GM18499 (cell line): ENCODE results near the gene C2.

Experiments used
- ATAC-seq: cut with Tn5 transposase; IDR thresholded peaks from one replicate; pipeline ENCODE4 v1.9.1; 2021; ENCODE audit warnings: moderate number of reproducible peaks; ENCODE audit not compliant: insufficient read depth, unreplicated experiment

The C2 gene

GRCh38 chr6:31927242-31927862 lies at the start of gene C2:
C2 (plus strand) TSS chr6:31927717; CDS start chr6:31927753, 36 bp downstream.
- ATAC-seq: no peak

GRCh38 chr6:31878222-31878621 lies 49.3 kb upstream of the C2 start:
- no peak for ATAC-seq

DNA sequence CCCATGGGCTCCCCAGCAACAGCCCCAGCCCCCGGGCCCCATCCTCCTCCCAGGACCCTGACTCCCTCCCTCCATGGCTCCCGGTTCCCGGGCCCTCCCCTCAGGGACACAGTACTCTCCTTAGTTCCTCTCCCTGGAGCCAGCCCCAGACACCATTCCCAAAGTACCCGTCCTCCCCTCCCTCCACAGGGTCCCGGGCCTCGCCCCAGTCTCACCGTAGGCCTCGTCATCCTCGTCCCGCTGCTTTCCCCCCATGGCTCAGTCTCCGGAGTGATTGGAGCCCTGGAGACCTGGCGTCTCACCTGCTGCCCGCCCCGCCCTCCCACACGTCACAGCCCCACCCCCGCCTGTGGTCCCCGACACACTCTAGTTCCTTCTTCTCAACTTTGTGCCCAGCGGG lies 48.8 kb upstream of the C2 start, which contains the start of gene SLC44A4:
Gene SLC44A4, minus strand, starts transcription at position 272 of the 400 bp plus-strand sequence. Its CDS starts 17 bp downstream, at position 255.
- no peak for ATAC-seq

DNA sequence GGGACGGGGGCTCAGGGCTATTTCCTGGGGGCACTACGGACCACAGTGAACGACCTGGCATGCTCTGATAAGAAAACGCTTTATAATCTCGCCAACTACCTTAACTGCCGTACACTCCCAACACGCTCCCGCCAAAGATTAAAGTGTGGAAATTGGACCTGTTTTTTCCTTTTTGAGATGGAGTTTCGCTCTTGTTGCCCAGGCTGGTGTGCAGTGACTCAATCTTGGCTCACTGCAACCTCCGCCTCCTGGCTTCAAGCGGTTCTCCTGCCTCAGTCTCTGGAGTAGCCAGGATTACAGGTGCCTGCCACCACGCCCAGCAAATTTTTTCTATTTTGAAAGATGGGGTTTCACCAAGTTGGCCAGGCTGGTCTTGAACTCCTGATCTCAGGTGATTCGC lies 48.4 kb upstream of the C2 start:
- no peak for ATAC-seq

GRCh38 chr6:31879901-31880300 lies 47.6 kb upstream of the C2 start:
- no peak for ATAC-seq

- no peak for ATAC-seq
Measured at GRCh38 chr6:31880616-31881015, 46.9 kb upstream of the C2 start.

- ATAC-seq: no peak
Measured at GRCh38 chr6:31881136-31881859, 46.2 kb upstream of the C2 start.

- no peak for ATAC-seq
Measured at GRCh38 chr6:31882344-31882743, 45.2 kb upstream of the C2 start.

- ATAC-seq: no peak
Measured at GRCh38 chr6:31883676-31884075, 43.8 kb upstream of the C2 start.

- no peak for ATAC-seq
Measured at GRCh38 chr6:31884528-31885035, 42.9 kb upstream of the C2 start.

GRCh38 chr6:31886541-31886991 lies 41.0 kb upstream of the C2 start:
- ATAC-seq: no peak

DNA sequence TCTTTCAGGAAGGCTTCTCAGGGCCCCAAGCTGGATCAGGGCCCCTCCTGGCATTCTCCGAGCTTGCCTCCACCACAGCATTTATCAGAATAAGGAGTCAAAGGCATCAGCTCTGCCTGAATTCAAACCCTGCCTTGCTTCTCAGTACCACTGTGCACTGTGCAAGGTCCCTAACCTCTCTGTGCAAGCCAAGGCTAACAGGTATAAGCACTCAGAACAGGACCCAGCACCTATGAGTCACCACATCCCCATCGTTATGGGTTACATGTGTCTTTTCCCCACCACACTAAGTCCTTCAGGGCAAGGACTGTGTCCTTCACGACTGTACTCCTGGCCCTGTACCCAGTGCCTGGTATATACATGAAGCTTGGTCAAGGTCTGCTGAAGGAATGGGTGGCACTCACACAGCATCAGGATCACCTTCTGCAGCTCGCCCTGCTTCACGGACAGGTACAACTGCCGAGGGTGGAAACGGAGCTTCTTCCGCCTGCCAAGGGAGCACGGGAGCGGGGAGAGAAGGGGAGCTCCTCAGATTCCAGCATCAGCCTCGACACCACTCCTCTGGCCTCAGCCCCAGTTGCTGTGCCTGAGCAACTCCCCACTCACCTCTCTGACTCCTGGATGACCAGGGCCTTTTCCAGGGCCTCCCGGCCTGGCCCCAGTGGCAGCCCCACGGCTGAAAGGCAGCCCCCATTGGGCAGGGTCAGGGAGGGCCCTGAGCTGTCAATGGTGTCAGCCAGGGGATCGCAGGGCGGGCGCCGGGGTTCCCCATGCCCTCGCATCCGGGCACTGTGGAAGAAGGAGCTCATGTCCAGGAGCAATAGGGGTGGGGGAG lies 40.1 kb upstream of the C2 start:
- ATAC-seq: no peak

DNA sequence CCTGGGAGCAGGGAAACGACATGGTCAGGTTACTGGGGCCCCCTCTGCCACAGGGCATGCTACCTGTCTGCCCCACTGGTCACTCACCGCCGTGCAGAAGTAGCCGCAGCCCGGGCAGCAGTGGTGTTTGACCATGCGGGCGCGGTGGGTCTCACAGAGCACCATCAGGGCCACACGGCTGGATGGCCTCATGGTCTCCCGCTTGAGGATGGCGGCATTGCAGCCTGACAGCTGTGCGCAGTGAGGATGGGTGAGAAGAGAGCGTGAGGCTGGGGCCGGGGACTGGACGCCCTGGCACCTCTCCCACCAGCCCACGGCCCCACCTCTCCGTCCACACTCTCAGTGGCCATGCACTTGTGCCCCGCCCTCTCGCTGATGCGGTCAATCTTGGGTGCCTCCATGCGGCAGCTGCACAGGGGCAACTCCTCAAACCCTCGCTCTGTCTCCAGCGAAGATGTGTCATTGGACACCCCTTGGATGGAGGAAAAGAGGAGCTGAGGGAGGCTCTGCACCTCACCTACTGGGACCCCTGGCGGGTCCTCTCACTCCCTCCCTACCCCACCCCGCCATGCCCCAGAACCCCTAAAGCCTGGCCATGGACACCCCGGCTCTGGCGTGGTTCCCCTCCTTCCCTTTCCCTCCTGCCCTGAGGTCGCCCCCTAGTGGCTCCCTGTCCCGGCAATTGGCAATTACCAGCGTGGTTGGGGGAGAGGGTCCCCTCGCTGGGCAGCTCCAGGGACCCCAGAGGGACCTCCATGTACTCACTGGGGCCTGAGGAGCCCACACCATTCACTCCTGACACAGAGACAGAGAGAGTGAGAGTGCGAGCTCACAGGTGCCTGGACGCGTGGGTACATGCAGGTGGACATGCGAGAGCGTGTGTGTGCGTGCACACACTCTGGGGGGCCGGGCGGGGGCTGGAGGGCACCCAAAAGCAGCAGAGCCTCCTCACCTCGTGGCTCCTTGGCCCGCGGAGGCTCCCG lies 39.0 kb upstream of the C2 start:
- no peak for ATAC-seq

- no peak for ATAC-seq
Measured at GRCh38 chr6:31889331-31889972, 38.1 kb upstream of the C2 start.

DNA sequence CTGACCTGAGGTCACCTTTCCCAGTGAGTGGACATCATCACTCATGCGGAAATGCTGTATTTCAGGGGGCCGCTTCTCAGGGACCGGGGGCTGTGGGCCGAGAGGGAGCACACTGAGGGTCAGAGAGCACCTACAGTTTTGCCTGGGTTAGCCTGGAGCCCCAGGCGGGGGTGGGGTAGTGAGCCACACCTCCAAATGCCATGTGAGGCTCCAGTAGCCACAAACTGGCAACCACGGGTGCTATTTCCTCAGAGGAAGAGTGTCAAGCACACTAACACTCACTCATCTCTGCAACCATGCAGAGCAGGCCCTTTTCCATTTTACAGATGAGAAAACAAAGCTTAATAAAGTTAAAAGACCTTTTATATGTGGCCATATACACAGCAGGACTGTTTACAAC lies 34.7 kb upstream of the C2 start:
- ATAC-seq: no peak

DNA sequence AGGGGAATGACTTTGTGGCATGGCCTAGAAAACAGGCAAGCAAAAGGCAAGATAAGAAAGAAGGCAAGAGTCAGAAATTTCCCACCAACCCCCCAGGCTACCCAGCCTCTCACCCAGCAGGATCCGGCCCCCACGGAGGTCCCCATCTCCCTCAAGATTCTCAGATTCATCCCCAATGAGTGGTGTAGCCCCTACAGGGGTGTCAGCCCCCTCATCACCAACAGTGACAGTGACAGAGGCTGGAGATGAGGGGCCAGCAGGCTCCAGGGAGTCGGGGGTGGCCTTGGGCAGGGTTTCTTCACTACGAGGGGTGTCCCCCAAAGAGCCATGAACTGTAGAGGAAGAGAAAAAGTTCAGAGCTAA lies 31.0 kb upstream of the C2 start:
- ATAC-seq: no peak

DNA sequence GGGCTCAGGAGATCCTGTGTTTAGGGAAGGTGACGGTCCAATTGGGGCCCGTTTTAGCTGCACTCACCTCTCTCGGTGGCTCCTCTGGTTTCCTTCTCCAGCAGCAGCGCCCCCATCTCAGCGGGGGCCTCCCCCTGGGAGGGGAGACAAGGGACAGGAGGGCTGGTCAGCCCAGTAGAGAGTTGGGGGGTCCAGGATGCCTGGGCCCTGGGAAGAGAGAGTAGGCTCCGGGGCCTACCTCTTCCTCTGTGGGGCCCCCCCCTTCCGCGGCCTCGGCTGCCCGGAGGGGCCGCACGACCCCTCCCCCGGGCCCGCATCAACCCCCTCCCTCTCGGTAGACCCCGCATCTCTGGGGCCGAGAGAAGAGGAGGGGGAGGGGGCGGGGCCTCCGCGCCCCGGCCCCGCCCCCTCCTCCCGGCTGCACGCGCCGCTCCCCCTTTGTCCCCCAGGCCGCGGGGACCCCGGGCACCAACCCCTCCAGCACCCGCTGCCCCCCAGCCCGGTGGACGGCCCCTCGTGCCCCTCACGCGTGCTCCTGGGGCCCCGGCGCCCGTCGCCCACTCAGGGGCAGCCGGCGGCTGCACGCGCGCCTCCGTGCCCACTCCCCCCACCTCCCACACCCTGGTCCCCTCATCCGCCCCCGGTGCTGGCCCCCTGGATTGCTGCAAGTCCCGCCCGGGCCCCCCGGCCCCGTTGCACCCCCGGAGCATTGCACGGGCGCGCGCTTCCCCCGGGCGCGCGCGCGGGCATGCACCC lies 30.5 kb upstream of the C2 start:
- no peak for ATAC-seq

GRCh38 chr6:31897612-31898382 lies 29.7 kb upstream of the C2 start, which contains the start of gene EHMT2:
EHMT2 (minus strand) TSS chr6:31897698; CDS start chr6:31897677, 21 bp downstream.
- ATAC-seq: peak; percentile 39
